ENCODE results near the gene INSC.

GRCh38 chr11:15176646-15177163 lies 62.0 kb downstream of the INSC start:
- TF ChIP-seq POLR2A (IDR thresholded peaks at IDR 0.05; ENCODE audit: low read depth, low read length) (no peak), TAF1 (IDR thresholded peaks at IDR 0.05; ENCODE audit: borderline replicate concordance, low read depth, low read length) (no peak)
